ENCODE results near the gene ZNF326.
"Not testable (repeated sequence)": the region's sequence is repeated elsewhere in the genome, so short reads cannot be mapped to it uniquely, and the experiment has no call there.

The ZNF326 gene

GRCh38 chr1:89994231-89994804, 592 bp upstream of the ZNF326 start:
- TF ChIP-seq CTCF (IDR thresholded peaks at IDR 0.05; ENCODE audit: insufficient read depth, low read length, missing control alignments), result no peak
- peak overlapping the region; percentile 91 for H3K4me3 ChIP-seq (ENCODE audit: low read depth, low read length)
- CTCF ChIA-PET, result interaction anchor here (0.9 to 11.6 kb wide), 4 partner anchors 151 to 212 kb away, joined by 4 to 168 read pairs (median 86); no protein-coding TSS in a partner anchor
- no peak for DNase-seq (ENCODE audit: low read depth, low spot score)
- POLR2A ChIA-PET, result interaction anchor here (0.6 kb wide), 1 partner anchor 349 kb away, joined by 3 read pairs; no protein-coding TSS in a partner anchor

- peak overlapping the region; percentile 91 for H3K4me3 ChIP-seq (ENCODE audit: low read depth, low read length)
- no peak for DNase-seq (ENCODE audit: low read depth, low spot score)
- ChIA-PET POLR2A (no interaction called here), CTCF (interaction anchor here (0.7 to 1.1 kb wide), 3 partner anchors 9 to 232 kb away, joined by 3 to 6 read pairs (median 4); no protein-coding TSS in a partner anchor)
- no peak for TF ChIP-seq CTCF (IDR thresholded peaks at IDR 0.05; ENCODE audit: insufficient read depth, low read length, missing control alignments)
Measured at GRCh38 chr1:89995598-89996449, 914 bp downstream of the ZNF326 start.

- ChIA-PET POLR2A (no interaction called here), CTCF (interaction anchor here (0.7 to 1.1 kb wide), 3 partner anchors 9 to 233 kb away, joined by 3 to 6 read pairs (median 4); no protein-coding TSS in a partner anchor)
- TF ChIP-seq CTCF (IDR thresholded peaks at IDR 0.05; ENCODE audit: insufficient read depth, low read length, missing control alignments), result no peak
- no peak for DNase-seq (ENCODE audit: low read depth, low spot score)
- H3K4me3 ChIP-seq (ENCODE audit: low read depth, low read length), result peak overlapping the region; percentile 91
Measured at GRCh38 chr1:89996450-89997110, 1.7 kb downstream of the ZNF326 start.

GRCh38 chr1:89997152-89997551, 2.2 kb downstream of the ZNF326 start:
- CTCF ChIA-PET; H3K4me3 ChIP-seq (ENCODE audit: low read depth, low read length); POLR2A ChIA-PET; DNase-seq (ENCODE audit: low read depth, low spot score): not testable (repeated sequence)

- CTCF ChIA-PET, result no interaction called here
- TF ChIP-seq CTCF (IDR thresholded peaks at IDR 0.05; ENCODE audit: insufficient read depth, low read length, missing control alignments), result no peak
- H3K4me3 ChIP-seq (ENCODE audit: low read depth, low read length), result no peak overlapping the region
- DNase-seq (ENCODE audit: low read depth, low spot score), result no peak
- POLR2A ChIA-PET, result no interaction called here
Measured at GRCh38 chr1:89998306-89998705, 3.4 kb downstream of the ZNF326 start.

GRCh38 chr1:89999208-89999607, 4.3 kb downstream of the ZNF326 start:
- no peak overlapping the region for H3K4me3 ChIP-seq (ENCODE audit: low read depth, low read length)
- CTCF ChIA-PET, result no interaction called here
- no peak for DNase-seq (ENCODE audit: low read depth, low spot score)
- no peak for TF ChIP-seq CTCF (IDR thresholded peaks at IDR 0.05; ENCODE audit: insufficient read depth, low read length, missing control alignments)
- POLR2A ChIA-PET, result no interaction called here
